ENCODE data around the gene NIPAL3.

NIPAL3 gene

DNA sequence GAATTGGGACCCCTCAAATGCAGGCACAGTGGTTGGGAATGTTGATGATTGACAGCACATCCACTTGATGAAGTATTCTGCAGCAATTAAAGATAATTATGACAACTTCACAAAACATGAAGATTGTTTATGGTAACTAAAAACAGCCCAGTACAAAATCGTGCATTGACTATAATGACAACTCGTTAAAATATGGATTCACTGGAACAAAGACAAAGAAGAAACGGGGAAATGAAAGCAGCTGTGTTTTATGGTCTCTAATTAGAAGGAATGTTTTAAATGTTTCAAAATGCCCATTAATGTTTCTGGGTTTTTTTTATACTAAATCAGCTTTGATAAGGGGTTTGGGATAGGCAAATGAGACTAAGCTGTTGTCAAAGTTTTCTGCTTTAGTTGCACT lies 36.1 kb downstream of the NIPAL3 start:
- no peak overlapping the region for H3K18ac ChIP-seq (ENCODE audit: low read length)
- no CpG with 5 or more reads among the region's 3 CpGs for WGBS (ENCODE audit: extremely low coverage, insufficient coverage, insufficient read length)
- H3K27ac ChIP-seq (ENCODE audit: low read depth, low read length) = no peak overlapping the region
- H4K8ac ChIP-seq (ENCODE audit: low read depth, low read length) = no peak overlapping the region
- H2AK5ac ChIP-seq (ENCODE audit: low read length) = no peak overlapping the region
- no peak overlapping the region for H4K12ac ChIP-seq (ENCODE audit: low read depth, low read length)
- H2BK12ac ChIP-seq (ENCODE audit: low read length) = no peak overlapping the region
- H3K23ac ChIP-seq (ENCODE audit: low read length) = no peak overlapping the region
- H3K79me1 ChIP-seq (ENCODE audit: low read length) = no peaks in the 10 kb centered on the region
- H2AFZ ChIP-seq (ENCODE audit: insufficient read depth, low read length, poor library complexity) = no peak overlapping the region
- no peak overlapping the region for H3K4me3 ChIP-seq (ENCODE audit: low read depth, low read length)
- no peak overlapping the region for H3K4me2 ChIP-seq (ENCODE audit: low read length)
- no peak overlapping the region for H2BK120ac ChIP-seq (ENCODE audit: insufficient read depth, low read length, poor library complexity)
- no peaks in the 10 kb centered on the region for H3K4me1 ChIP-seq (ENCODE audit: control insufficient read depth in 1 of 2, insufficient read depth in 2 of 2, low read length in 2 of 2)
- H4K91ac ChIP-seq (ENCODE audit: low read depth, low read length) = no peak overlapping the region
- H3K14ac ChIP-seq (ENCODE audit: low read length) = no peak overlapping the region
- H3K9me3 ChIP-seq (ENCODE audit: insufficient read depth, low read depth, low read length) = no peaks in the 10 kb centered on the region
- no peaks in the 10 kb centered on the region for H3K27me3 ChIP-seq (ENCODE audit: insufficient read depth, low read length)
- no peaks in the 10 kb centered on the region for H3K79me2 ChIP-seq (ENCODE audit: control insufficient read depth, insufficient read depth, low read length, poor library complexity)
- no peak for DNase-seq
- no peak overlapping the region for H2BK5ac ChIP-seq (ENCODE audit: low read depth, low read length, poor library complexity)
- no peak overlapping the region for H3K9ac ChIP-seq (ENCODE audit: low read length)
- peaks cover 3 to 5% of the 10 kb centered on the region in 2 experiments for H3K36me3 ChIP-seq (ENCODE audit: control insufficient read depth in 1 of 2, insufficient read depth in 2 of 2, low read length in 2 of 2)
- H3K4ac ChIP-seq (ENCODE audit: low read depth, low read length) = no peak overlapping the region

- H3K27ac ChIP-seq (ENCODE audit: low read depth, low read length) = no peak overlapping the region
- H3K36me3 ChIP-seq (ENCODE audit: control insufficient read depth in 1 of 2, insufficient read depth in 2 of 2, low read length in 2 of 2) = peaks cover 0 to 5% of the 10 kb centered on the region in 2 experiments
- no peak overlapping the region for H4K91ac ChIP-seq (ENCODE audit: low read depth, low read length)
- H2BK12ac ChIP-seq (ENCODE audit: low read length) = no peak overlapping the region
- no peaks in the 10 kb centered on the region for H3K27me3 ChIP-seq (ENCODE audit: insufficient read depth, low read length)
- H3K18ac ChIP-seq (ENCODE audit: low read length) = no peak overlapping the region
- H3K4ac ChIP-seq (ENCODE audit: low read depth, low read length) = no peak overlapping the region
- H3K23ac ChIP-seq (ENCODE audit: low read length) = no peak overlapping the region
- no peak overlapping the region for H4K12ac ChIP-seq (ENCODE audit: low read depth, low read length)
- H2BK5ac ChIP-seq (ENCODE audit: low read depth, low read length, poor library complexity) = no peak overlapping the region
- WGBS (ENCODE audit: extremely low coverage, insufficient coverage, insufficient read length) = no CpG with 5 or more reads among the region's 8 CpGs
- no peak overlapping the region for H3K4me2 ChIP-seq (ENCODE audit: low read length)
- H3K79me1 ChIP-seq (ENCODE audit: low read length) = no peaks in the 10 kb centered on the region
- H4K8ac ChIP-seq (ENCODE audit: low read depth, low read length) = no peak overlapping the region
- no peak overlapping the region for H3K9ac ChIP-seq (ENCODE audit: low read length)
- H2AK5ac ChIP-seq (ENCODE audit: low read length) = no peak overlapping the region
- H3K4me3 ChIP-seq (ENCODE audit: low read depth, low read length) = no peak overlapping the region
- no peaks in the 10 kb centered on the region for H3K79me2 ChIP-seq (ENCODE audit: control insufficient read depth, insufficient read depth, low read length, poor library complexity)
- H3K9me3 ChIP-seq (ENCODE audit: insufficient read depth, low read depth, low read length) = no peaks in the 10 kb centered on the region
- no peak overlapping the region for H2AFZ ChIP-seq (ENCODE audit: insufficient read depth, low read length, poor library complexity)
- no peak for DNase-seq
- no peaks in the 10 kb centered on the region for H3K4me1 ChIP-seq (ENCODE audit: control insufficient read depth in 1 of 2, insufficient read depth in 2 of 2, low read length in 2 of 2)
- no peak overlapping the region for H3K14ac ChIP-seq (ENCODE audit: low read length)
- no peak overlapping the region for H2BK120ac ChIP-seq (ENCODE audit: insufficient read depth, low read length, poor library complexity)
These were observed 37.4 kb downstream of the NIPAL3 start for GRCh38 chr1:24452922-24453485.

- Histone ChIP-seq H3K4ac (ENCODE audit: low read depth, low read length) (no peak overlapping the region), H3K36me3 (ENCODE audit: control insufficient read depth in 1 of 2, insufficient read depth in 2 of 2, low read length in 2 of 2) (peaks cover 0 to 12% of the 10 kb centered on the region in 2 experiments), H3K14ac (ENCODE audit: low read length) (no peak overlapping the region), H3K79me1 (ENCODE audit: low read length) (no peaks in the 10 kb centered on the region), H2BK5ac (ENCODE audit: low read depth, low read length, poor library complexity) (no peak overlapping the region), H4K91ac (ENCODE audit: low read depth, low read length) (no peak overlapping the region), H4K8ac (ENCODE audit: low read depth, low read length) (no peak overlapping the region), H3K9ac (ENCODE audit: low read length) (no peak overlapping the region), H3K18ac (ENCODE audit: low read length) (no peak overlapping the region), H4K12ac (ENCODE audit: low read depth, low read length) (no peak overlapping the region), H3K4me2 (ENCODE audit: low read length) (no peak overlapping the region), H3K4me1 (ENCODE audit: control insufficient read depth in 1 of 2, insufficient read depth in 2 of 2, low read length in 2 of 2) (no peaks in the 10 kb centered on the region), H3K27ac (ENCODE audit: low read depth, low read length) (no peak overlapping the region), H3K9me3 (ENCODE audit: insufficient read depth, low read depth, low read length) (no peaks in the 10 kb centered on the region), H2BK120ac (ENCODE audit: insufficient read depth, low read length, poor library complexity) (no peak overlapping the region), H3K23ac (ENCODE audit: low read length) (no peak overlapping the region), H2BK12ac (ENCODE audit: low read length) (no peak overlapping the region), H3K27me3 (ENCODE audit: insufficient read depth, low read length) (no peaks in the 10 kb centered on the region), H3K4me3 (ENCODE audit: low read depth, low read length) (no peak overlapping the region), H2AK5ac (ENCODE audit: low read length) (no peak overlapping the region), H3K79me2 (ENCODE audit: control insufficient read depth, insufficient read depth, low read length, poor library complexity) (no peaks in the 10 kb centered on the region), H2AFZ (ENCODE audit: insufficient read depth, low read length, poor library complexity) (no peak overlapping the region)
- DNase-seq = no peak
- no CpG with 5 or more reads among the region's 5 CpGs for WGBS (ENCODE audit: extremely low coverage, insufficient coverage, insufficient read length)
These were observed 39.1 kb downstream of the NIPAL3 start for GRCh38 chr1:24454673-24455072.

DNA sequence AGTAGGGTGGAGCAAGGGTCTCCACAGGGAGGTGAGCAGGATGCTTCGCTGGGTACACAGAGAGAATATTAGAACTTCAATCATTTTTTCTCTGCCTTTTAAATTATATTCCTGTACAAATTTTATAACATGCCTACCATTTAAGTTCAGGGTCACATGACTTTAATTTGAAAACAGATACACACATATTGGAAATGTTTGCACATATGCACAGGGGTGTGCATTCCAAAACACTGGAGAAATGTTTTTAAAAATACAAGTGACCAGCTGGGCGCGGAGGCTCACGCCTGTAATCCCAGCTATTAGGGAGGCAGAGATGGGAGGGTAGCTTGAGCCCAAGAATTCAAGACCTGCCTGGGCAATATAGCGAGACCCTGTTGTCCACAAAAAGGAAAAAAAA lies 39.7 kb downstream of the NIPAL3 start:
- Histone ChIP-seq H3K79me2 (ENCODE audit: control insufficient read depth, insufficient read depth, low read length, poor library complexity) (no peaks in the 10 kb centered on the region), H4K12ac (ENCODE audit: low read depth, low read length) (no peak overlapping the region), H3K4ac (ENCODE audit: low read depth, low read length) (no peak overlapping the region), H3K4me1 (ENCODE audit: control insufficient read depth in 1 of 2, insufficient read depth in 2 of 2, low read length in 2 of 2) (no peaks in the 10 kb centered on the region), H3K27ac (ENCODE audit: low read depth, low read length) (no peak overlapping the region), H3K18ac (ENCODE audit: low read length) (no peak overlapping the region), H3K9ac (ENCODE audit: low read length) (no peak overlapping the region), H2AK5ac (ENCODE audit: low read length) (no peak overlapping the region), H3K4me2 (ENCODE audit: low read length) (no peak overlapping the region), H2AFZ (ENCODE audit: insufficient read depth, low read length, poor library complexity) (no peak overlapping the region), H3K14ac (ENCODE audit: low read length) (no peak overlapping the region), H3K9me3 (ENCODE audit: insufficient read depth, low read depth, low read length) (no peaks in the 10 kb centered on the region), H4K91ac (ENCODE audit: low read depth, low read length) (no peak overlapping the region), H3K27me3 (ENCODE audit: insufficient read depth, low read length) (no peaks in the 10 kb centered on the region), H3K79me1 (ENCODE audit: low read length) (no peaks in the 10 kb centered on the region), H3K23ac (ENCODE audit: low read length) (no peak overlapping the region), H2BK120ac (ENCODE audit: insufficient read depth, low read length, poor library complexity) (no peak overlapping the region), H2BK5ac (ENCODE audit: low read depth, low read length, poor library complexity) (no peak overlapping the region), H2BK12ac (ENCODE audit: low read length) (no peak overlapping the region), H4K8ac (ENCODE audit: low read depth, low read length) (no peak overlapping the region), H3K4me3 (ENCODE audit: low read depth, low read length) (no peak overlapping the region), H3K36me3 (ENCODE audit: control insufficient read depth in 1 of 2, insufficient read depth in 2 of 2, low read length in 2 of 2) (peaks cover 0 to 15% of the 10 kb centered on the region in 2 experiments)
- WGBS (ENCODE audit: extremely low coverage, insufficient coverage, insufficient read length) = no CpG with 5 or more reads among the region's 5 CpGs
- DNase-seq = no peak
